Measurements from ENCODE around the gene BPIFB6. TPM values are rescaled to one million over a fixed set of nuclear protein-coding genes. Genes with fewer than 3 reads are reported as not detected.

The BPIFB6 gene
- total and polyA plus RNA-seq, 2 of the 4 experiments (the other 2 are of a cell fraction) = not detected

- Histone ChIP-seq H3K9me3 (ENCODE audit: control insufficient read depth, insufficient read depth, low read length) (no peaks in the 10 kb centered on the region), H3K4me1 (ENCODE audit: control insufficient read depth, insufficient read depth, low read length) (no peaks in the 10 kb centered on the region), H2AFZ (replicated peaks; ENCODE audit: low read length, poor library complexity) (no peak overlapping the region), H3K23ac (ENCODE audit: low read depth, low read length) (no peak overlapping the region), H4K20me1 (ENCODE audit: insufficient read depth, low read length) (no peaks in the 10 kb centered on the region), H4K5ac (ENCODE audit: low read depth, low read length) (no peak overlapping the region), H3K36me3 (ENCODE audit: control insufficient read depth, insufficient read depth, low read length) (no peaks in the 10 kb centered on the region), H3K18ac (ENCODE audit: low read depth, low read length) (no peak overlapping the region), H3K27me3 (ENCODE audit: control insufficient read depth, insufficient read depth, low read length) (peaks cover 12% of the 10 kb centered on the region), H2BK120ac (ENCODE audit: low read depth, low read length) (no peak overlapping the region), H3K9ac (ENCODE audit: low read depth, low read length) (no peak overlapping the region), H4K8ac (ENCODE audit: low read depth in 2 of 2, low read length in 2 of 2) (no peak overlapping the region), H3K9me1 (ENCODE audit: insufficient read depth, low read length) (no peaks in the 10 kb centered on the region), H3K56ac (ENCODE audit: extremely low read depth, insufficient read depth, low read length) (no peak overlapping the region), H3K27ac (ENCODE audit: insufficient read depth, low read length) (no peak overlapping the region), H3K4me3 (ENCODE audit: insufficient read depth, low read depth, low read length) (no peak overlapping the region), H3K14ac (replicated peaks; ENCODE audit: low read depth, low read length) (no peak overlapping the region), H2BK5ac (ENCODE audit: low read depth, low read length, poor library complexity, severe bottlenecking) (no peak overlapping the region), H4K91ac (ENCODE audit: insufficient read depth, low read depth, low read length) (no peak overlapping the region), H2AK9ac (replicated peaks; ENCODE audit: low read depth, low read length, poor library complexity) (peak overlapping the region; percentile 26), H3K79me1 (ENCODE audit: low read depth in 1 of 2, low read length in 2 of 2) (no peaks in the 10 kb centered on the region), H2AK5ac (ENCODE audit: low read depth, low read length) (no peak overlapping the region), H3K4ac (ENCODE audit: low read depth, low read length) (no peak overlapping the region), H2BK15ac (ENCODE audit: low read depth, low read length) (no peak overlapping the region), H2BK20ac (ENCODE audit: low read depth, low read length) (no peak overlapping the region), H3K4me2 (ENCODE audit: low read depth, low read length) (no peak overlapping the region)
- dilution Hi-C loops (cut with HindIII; ENCODE audit: low sequenced_read_pairs, unreplicated experiment) (no loop called here), intact Hi-C loops (cut with micrococcal nuclease) (no loop called here), in situ Hi-C loops (cut with MboI; ENCODE audit: low sequenced_read_pairs) (no loop called here)
- BruUV-seq (replicated peaks) = no TSS peak
- WGBS, 2 experiments (ENCODE audit: extremely low coverage in 2 of 2, insufficient read length in 1 of 2) = 18% methylated on average over 3 of the region's 9 CpGs; no CpG with 5 or more reads in 1 of the 2 experiments
- DNase-seq (no peak), ATAC-seq (ENCODE audit: low read depth) (no peak)
- TF ChIP-seq ELK1 (IDR thresholded peaks at IDR 0.05; ENCODE audit: borderline replicate concordance, low read depth, low read length) (no peak), CHD1 (IDR thresholded peaks at IDR 0.05; ENCODE audit: low read depth, low read length) (no peak), MXI1 (IDR thresholded peaks at IDR 0.05; ENCODE audit: borderline replicate concordance, low read depth, low read length) (no peak), MAZ (IDR thresholded peaks at IDR 0.05; ENCODE audit: borderline replicate concordance, low read depth, low read length) (no peak), SMC3 (IDR thresholded peaks at IDR 0.05; ENCODE audit: low read depth, low read length) (no peak), RCOR1 (IDR thresholded peaks at IDR 0.05; ENCODE audit: insufficient replicate concordance, low read length) (no peak), BHLHE40 (IDR thresholded peaks at IDR 0.05; ENCODE audit: low read depth, low read length) (no peak), MAFK (IDR thresholded peaks at IDR 0.05; ENCODE audit: low read depth, low read length) (no peak), RFX5 (IDR thresholded peaks at IDR 0.05; ENCODE audit: low read depth, low read length) (no peak), RAD21 (IDR thresholded peaks at IDR 0.05; ENCODE audit: low read length) (no peak), FOS (IDR thresholded peaks at IDR 0.05; ENCODE audit: low read depth, low read length) (no peak), USF2 (IDR thresholded peaks at IDR 0.05; ENCODE audit: low read depth, low read length) (no peak)
- CTCF ChIA-PET = no interaction called here
- POLR2A ChIA-PET (ENCODE audit: unreplicated experiment) = no interaction called here
Observed at GRCh38 chr20:33065785-33066184, 34.3 kb downstream of the BPIFB6 start.

All from IMR-90 (cell line).